ENCODE data around the gene UGCG. TPM values are rescaled to one million over a fixed set of nuclear protein-coding genes. Genes with fewer than 3 reads are reported as not detected.

The UGCG gene
- total RNA-seq, 1 experiment from 2014 or later: 23.3 TPM

DNA sequence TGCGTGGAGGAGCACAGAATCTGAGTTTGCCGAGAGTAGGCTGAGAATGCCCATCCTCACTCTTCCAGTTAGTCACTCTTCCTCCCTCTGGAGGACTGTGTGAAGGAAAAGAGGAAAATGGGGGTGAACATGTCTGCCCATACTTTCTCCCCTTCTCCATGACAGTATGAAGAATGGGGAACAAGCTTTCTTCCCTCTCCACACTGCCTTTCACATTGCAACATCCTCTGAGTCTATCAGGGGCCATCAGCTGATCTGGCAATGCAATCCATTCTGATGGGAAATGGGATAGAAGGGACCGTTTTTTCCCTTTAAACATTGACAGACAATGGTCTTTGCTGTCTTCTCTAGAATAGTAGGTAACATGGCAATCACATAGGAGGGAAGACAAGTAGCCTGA lies 56.8 kb downstream of the UGCG start:
- Histone ChIP-seq H3K4me2 (ENCODE audit: insufficient read depth, insufficient read length, low read length) (no peak overlapping the region), H4K8ac (replicated peaks; ENCODE audit: insufficient read length, low read depth, low read length) (no peak overlapping the region), H2BK20ac (ENCODE audit: low read depth, low read length, poor library complexity, severe bottlenecking) (no peak overlapping the region), H2AK5ac (ENCODE audit: insufficient read length, low read length) (no peak overlapping the region), H3K4ac (ENCODE audit: low read depth, low read length) (no peak overlapping the region), H4K20me1 (ENCODE audit: control insufficient read depth, insufficient read depth, insufficient read length) (no peaks in the 10 kb centered on the region), H2AFZ (ENCODE audit: low read length) (no peak overlapping the region), H3K23me2 (ENCODE audit: insufficient read length, low read depth, low read length, poor library complexity, severe bottlenecking) (no peaks in the 10 kb centered on the region), H3K23ac (ENCODE audit: insufficient read length, low read depth, low read length) (no peak overlapping the region), H3K9me3 (ENCODE audit: control insufficient read depth, low read depth, low read length) (no peaks in the 10 kb centered on the region), H3K9ac (ENCODE audit: extremely low read depth, insufficient read length, low read length) (no peak overlapping the region), H3K18ac (ENCODE audit: insufficient read length, low read depth, low read length) (no peak overlapping the region), H3K14ac (ENCODE audit: insufficient read depth, low read length) (no peak overlapping the region), H3K79me1 (ENCODE audit: insufficient read depth, low read depth, low read length, poor library complexity, severe bottlenecking) (no peaks in the 10 kb centered on the region), H3K27me3 (ENCODE audit: insufficient read depth, low read length) (no peaks in the 10 kb centered on the region), H3K4me1 (ENCODE audit: insufficient read depth, low read length) (no peaks in the 10 kb centered on the region; the same call in 1 of the 2 replicates), H4K5ac (ENCODE audit: insufficient read length, low read depth, low read length) (no peak overlapping the region), H3K27ac (ENCODE audit: insufficient read length, low read depth, low read length) (no peak overlapping the region), H3T11ph (ENCODE audit: low read length) (no peak overlapping the region), H3K56ac (ENCODE audit: insufficient read length, low read depth, low read length) (no peak overlapping the region), H2BK120ac (ENCODE audit: low read depth, low read length, poor library complexity, severe bottlenecking) (no peak overlapping the region), H3K79me2 (ENCODE audit: insufficient read depth, low read length) (no peaks in the 10 kb centered on the region), H2BK5ac (ENCODE audit: insufficient read length, low read length) (no peak overlapping the region), H2BK12ac (ENCODE audit: insufficient read length, low read depth, low read length) (no peak overlapping the region), H2BK15ac (ENCODE audit: low read depth, low read length) (no peak overlapping the region), H4K91ac (ENCODE audit: insufficient read length, low read depth, low read length) (no peak overlapping the region)
- peaks cover 10 to 11% of the 10 kb centered on the region in 2 experiments for H3K4me1 Mint-ChIP-seq
- TF ChIP-seq, protein P1, sequence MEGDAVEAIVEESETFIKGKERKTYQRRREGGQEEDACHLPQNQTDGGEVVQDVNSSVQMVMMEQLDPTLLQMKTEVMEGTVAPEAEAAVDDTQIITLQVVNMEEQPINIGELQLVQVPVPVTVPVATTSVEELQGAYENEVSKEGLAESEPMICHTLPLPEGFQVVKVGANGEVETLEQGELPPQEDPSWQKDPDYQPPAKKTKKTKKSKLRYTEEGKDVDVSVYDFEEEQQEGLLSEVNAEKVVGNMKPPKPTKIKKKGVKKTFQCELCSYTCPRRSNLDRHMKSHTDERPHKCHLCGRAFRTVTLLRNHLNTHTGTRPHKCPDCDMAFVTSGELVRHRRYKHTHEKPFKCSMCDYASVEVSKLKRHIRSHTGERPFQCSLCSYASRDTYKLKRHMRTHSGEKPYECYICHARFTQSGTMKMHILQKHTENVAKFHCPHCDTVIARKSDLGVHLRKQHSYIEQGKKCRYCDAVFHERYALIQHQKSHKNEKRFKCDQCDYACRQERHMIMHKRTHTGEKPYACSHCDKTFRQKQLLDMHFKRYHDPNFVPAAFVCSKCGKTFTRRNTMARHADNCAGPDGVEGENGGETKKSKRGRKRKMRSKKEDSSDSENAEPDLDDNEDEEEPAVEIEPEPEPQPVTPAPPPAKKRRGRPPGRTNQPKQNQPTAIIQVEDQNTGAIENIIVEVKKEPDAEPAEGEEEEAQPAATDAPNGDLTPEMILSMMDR (conservative IDR thresholded peaks at IDR 0.05): no peak
- no peak overlapping the region for H3K4me3 Mint-ChIP-seq
- DNase-seq: no peak
- H3K27ac Mint-ChIP-seq: no peak overlapping the region
- H3K27me3 Mint-ChIP-seq (ENCODE audit: low read depth): peaks cover 22% of the 10 kb centered on the region
- H3K9me3 Mint-ChIP-seq: no peaks in the 10 kb centered on the region
- no peaks in the 10 kb centered on the region for H3K36me3 Mint-ChIP-seq (ENCODE audit: insufficient read depth in 1 of 3, low read depth in 3 of 3)
- no CpG with 5 or more reads among the region's 3 CpGs for WGBS (ENCODE audit: extremely low coverage, insufficient read length, low lambda C conversion rate)

Data from H9 (cell line).